ENCODE measurements around the gene ELP4.
"Not testable (repeated sequence)": the region's sequence is repeated elsewhere in the genome, so short reads cannot be mapped to it uniquely, and the experiment has no call there.

ELP4 gene

DNA sequence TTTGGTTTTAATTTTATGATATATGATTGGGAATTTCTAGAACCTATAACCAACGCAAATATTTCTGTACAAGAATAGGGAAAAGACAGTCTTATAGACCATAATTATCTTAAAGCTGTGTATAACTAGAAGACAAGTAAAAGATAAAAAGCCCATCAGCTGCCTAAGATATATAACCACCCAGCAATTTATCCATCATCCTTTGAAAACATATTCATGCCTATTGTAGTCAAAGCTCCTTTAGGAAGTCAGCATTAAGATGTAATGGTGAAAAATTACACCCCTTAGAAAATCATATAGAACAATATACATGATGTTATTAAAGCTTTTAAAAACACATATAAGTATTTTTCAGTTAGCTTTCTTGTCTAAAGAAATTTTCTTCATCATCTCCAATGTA lies 46.4 kb downstream of the ELP4 start:
- DNase-seq: no peak

GRCh38 chr11:31558001-31558400 lies 48.4 kb downstream of the ELP4 start:
- no peak for DNase-seq

DNA sequence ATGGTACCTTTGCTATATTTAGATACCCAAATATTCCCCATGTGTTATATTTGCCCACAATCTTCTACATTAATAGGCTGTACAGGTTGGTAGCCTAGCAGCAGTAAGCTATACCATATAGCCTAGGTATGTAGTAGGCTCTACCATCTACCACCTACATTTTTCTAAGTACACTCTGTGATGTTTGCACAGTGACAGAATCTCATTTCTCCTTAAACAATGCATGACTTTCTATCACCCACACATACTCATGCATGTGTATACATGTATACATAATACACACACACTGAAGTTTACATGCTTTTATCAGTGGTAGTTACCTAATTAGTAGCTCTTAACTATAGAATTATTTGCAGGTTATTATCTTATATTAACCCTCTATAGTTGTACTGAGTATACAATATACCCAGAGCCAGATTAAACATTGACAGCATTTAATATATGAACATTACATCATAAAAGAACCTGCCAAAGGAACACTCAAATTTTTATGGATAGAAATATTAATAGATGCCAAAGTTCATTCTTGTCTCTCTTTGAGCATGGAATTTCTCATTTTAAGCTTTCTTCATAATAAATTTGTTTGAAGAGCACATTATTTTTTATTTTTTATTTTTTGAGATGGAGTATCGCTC lies 51.4 kb downstream of the ELP4 start:
- DNase-seq: no peak

DNA sequence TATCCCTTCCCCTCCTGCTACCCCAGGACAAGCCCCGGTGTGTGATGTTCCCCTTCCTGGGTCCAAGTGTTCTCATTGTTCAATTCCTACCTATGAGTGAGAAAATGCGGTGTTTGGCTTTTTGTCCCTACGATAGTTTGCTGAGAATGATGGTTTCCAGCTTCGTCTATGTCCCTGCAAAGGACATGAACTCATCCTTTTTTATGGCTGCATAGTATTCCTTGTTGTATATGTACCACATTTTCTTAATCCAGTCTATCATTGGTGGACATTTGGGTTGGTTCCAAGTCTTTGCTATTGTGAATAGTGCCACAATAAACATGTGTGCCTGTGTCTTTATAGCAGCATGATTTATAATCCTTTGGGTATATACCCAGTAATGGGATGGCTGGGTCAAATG lies 55.0 kb downstream of the ELP4 start:
- not testable (repeated sequence) for DNase-seq

GRCh38 chr11:31574133-31574532 lies 64.6 kb downstream of the ELP4 start:
- DNase-seq: not testable (repeated sequence)

- DNase-seq: not testable (repeated sequence)
These were observed 66.2 kb downstream of the ELP4 start for GRCh38 chr11:31575764-31576163.

- DNase-seq: not testable (repeated sequence)
These were observed 69.8 kb downstream of the ELP4 start for GRCh38 chr11:31579412-31579811.

GRCh38 chr11:31582697-31583096 lies 73.1 kb downstream of the ELP4 start:
- DNase-seq: no peak

GRCh38 chr11:31598454-31598853 lies 88.9 kb downstream of the ELP4 start:
- DNase-seq: no peak

- no peak for DNase-seq
These were observed 92.2 kb downstream of the ELP4 start for GRCh38 chr11:31601635-31602282.

DNA sequence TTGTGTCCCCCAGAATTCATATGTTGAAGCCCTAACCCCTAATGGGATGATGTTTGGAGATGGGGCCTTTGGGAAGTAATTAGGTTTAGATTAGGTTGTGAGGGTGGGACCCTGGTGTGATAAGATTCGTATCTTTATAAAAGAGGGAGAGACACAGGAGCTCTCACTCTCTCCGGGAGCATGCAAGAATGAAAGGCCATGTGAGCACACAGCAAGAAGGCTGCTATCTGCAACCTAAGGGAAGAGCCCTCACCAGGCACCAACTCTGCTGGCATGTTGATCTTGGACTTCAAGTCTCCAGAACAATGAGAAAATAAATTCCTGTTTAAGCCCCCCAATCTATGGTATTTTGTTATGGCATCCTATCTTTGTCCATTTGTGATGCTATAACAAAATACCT lies 97.3 kb downstream of the ELP4 start:
- DNase-seq: no peak

GRCh38 chr11:31607914-31608313 lies 98.3 kb downstream of the ELP4 start:
- no peak for DNase-seq

DNA sequence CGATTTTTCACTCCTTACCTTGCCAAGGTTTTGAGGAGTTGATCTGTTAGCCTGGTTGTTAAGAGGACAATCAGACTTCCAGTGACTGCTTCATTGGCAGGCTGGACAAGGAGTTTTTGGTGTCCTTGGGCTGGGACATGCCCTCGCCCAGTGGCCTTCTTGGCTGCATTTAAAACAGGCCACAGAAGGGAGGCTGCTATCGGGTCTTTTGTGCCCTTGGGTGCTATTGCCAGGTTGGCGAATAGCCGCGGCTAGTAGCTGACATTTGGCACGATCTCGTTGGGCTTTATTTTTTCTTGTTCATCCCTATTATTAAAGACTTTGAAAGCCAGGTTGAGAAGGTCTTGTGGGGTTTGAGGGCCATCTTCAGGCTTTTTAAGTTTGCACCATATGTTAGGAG lies 99.4 kb downstream of the ELP4 start:
- DNase-seq: no peak

GRCh38 chr11:31610544-31610943 lies 101.0 kb downstream of the ELP4 start:
- DNase-seq: no peak

DNA sequence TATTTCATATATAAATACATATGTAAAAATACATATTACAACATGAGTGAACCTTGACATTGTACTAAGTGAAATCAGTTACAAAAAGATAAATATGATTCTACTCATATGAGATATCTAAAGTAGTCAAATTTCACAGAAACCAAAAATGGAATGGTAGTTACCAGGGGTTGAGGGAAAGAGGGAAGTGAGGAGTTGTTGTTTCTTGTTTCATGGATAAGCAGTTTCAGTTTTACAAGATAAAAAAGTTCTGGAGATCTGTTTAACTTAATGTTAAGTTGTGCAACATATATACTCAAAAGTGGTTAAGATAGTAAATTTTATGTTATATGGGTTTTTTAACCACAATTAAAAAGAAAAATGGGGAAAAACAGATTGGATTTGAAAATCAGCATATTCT lies 107.7 kb downstream of the ELP4 start:
- no peak for DNase-seq

GRCh38 chr11:31619980-31620379 lies 110.4 kb downstream of the ELP4 start:
- DNase-seq: no peak

- no peak for DNase-seq
These were observed 110.9 kb downstream of the ELP4 start for GRCh38 chr11:31620434-31620833.

DNA sequence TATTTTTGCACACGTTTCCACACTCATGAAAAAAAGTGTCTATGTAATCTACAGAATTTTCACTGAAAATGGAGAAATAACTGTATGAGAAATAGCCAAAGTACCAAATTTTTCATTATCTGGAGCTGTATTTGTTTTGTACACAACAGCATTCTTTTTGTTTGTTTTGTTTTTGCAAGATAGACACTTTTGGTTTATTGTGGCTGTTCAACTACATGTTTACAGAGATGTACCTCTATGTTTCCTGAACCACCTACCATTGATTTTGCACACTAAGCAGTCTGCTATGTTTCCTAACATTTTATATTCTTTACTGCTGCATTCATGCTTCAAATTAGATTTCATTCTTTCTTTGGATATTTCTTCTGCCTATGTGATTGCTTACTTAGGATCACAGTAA lies 116.3 kb downstream of the ELP4 start:
- no peak for DNase-seq

DNA sequence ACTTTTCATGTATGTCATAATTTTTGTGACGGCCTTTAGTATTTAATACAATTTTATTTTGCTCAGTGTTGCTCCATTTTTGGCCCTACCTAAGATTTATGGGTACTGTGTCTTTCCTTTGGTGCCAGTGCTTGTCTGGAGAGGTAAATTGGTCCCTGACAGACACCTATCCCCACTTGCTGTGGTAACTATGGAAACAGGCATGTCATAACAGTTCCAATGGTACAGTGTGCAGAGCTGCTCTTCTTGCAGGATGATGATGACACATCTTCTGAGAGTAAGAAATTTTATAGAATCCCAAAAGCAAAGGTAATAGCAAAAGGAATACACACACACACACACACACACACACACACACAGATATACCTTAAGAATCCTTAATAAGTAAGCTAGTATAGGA lies 118.5 kb downstream of the ELP4 start:
- DNase-seq: no peak

DNA sequence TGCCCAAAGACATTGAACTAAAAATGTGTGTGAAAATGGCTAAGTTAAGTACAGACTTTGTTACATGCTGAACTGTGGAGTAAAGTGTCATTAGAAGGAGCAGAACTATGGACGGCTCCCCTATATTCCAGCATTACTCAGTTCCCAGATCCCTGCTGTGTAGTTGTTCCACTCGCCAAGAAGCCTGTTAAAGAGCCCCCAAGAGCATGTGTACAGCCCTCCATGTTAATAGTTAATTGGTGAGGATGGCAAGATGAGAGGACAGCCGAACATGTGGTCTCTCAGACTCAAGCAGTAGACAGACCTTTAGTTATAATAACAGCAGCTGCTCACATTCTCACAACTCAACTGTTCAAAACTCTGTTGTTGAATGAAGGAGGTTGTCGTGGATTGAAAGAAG lies 127.4 kb downstream of the ELP4 start:
- no peak for DNase-seq

- DNase-seq: no peak
These were observed 131.0 kb downstream of the ELP4 start for GRCh38 chr11:31640611-31641010.

GRCh38 chr11:31641477-31642062 lies 132.0 kb downstream of the ELP4 start:
- DNase-seq: no peak

- DNase-seq: no peak
These were observed 134.3 kb downstream of the ELP4 start for GRCh38 chr11:31643857-31644256.

DNA sequence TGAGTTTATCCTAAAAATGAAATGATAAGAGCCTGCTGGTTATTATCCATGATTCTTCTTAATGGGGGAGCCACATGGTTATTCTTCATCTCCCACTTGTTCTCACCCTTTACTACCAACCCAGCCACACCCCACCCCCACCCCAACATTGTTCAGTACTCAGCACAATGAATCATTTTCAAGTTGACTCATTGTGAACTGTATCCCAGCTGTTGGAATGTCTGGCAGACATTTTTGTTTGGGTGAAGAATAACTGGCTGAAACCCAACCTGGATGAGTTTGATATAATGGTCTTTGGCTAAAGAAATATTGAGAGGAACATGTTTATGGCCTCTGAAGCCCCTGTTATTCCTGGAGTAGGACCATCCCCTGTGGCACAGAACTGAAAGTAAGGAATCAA lies 136.2 kb downstream of the ELP4 start:
- DNase-seq: no peak

DNA sequence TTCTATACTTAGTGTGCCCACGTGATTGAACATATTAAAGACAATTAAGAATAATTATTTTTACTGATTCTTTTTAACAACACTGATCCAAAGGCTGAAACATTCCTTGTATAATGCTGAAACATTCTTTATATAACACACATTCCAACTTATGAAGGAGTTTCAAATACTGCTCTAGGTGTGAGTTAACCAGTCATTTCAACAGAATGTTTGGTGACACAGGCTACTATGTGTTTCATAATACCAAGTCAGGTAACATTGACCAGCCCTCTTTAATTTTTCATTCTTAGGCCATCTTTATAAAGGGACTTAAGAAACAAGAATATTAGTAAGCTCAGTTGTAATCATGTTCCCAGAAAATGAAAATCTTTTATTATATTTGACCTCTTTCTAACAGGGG lies 136.6 kb downstream of the ELP4 start:
- no peak for DNase-seq
